ENCODE measurements around the gene NWD2.

The NWD2 gene

GRCh38 chr4:37442062-37442323, 197.4 kb downstream of the NWD2 start:
- TF ChIP-seq REST (IDR thresholded peaks at IDR 0.05; ENCODE audit: insufficient replicate concordance, low read depth) (no peak), CTCF (IDR thresholded peaks at IDR 0.05; ENCODE audit: insufficient read depth, low read length) (no peak), GABPA (IDR thresholded peaks at IDR 0.05; ENCODE audit: low read depth) (no peak), SPI1 (IDR thresholded peaks at IDR 0.05; ENCODE audit: borderline replicate concordance, low read depth) (no peak), POLR2AphosphoS5 (IDR thresholded peaks at IDR 0.05; ENCODE audit: low read depth) (no peak)
- H3K4me3 ChIP-seq (replicated peaks; ENCODE audit: insufficient read depth, low read length): no peak overlapping the region
- no peaks in the 10 kb centered on the region for H3K27me3 ChIP-seq (ENCODE audit: insufficient read depth, poor library complexity, severe bottlenecking)
- no peak for DNase-seq (ENCODE audit: low read depth in 1 of 2, low spot score in 1 of 2)
- H3K27ac ChIP-seq (replicated peaks): no peak overlapping the region

GRCh38 chr4:37443137-37443536, 198.6 kb downstream of the NWD2 start:
- no peak overlapping the region for H3K27ac ChIP-seq (replicated peaks)
- DNase-seq (ENCODE audit: low read depth in 1 of 2, low spot score in 1 of 2): no peak
- no peaks in the 10 kb centered on the region for H3K27me3 ChIP-seq (ENCODE audit: insufficient read depth, poor library complexity, severe bottlenecking)
- TF ChIP-seq CTCF (IDR thresholded peaks at IDR 0.05; ENCODE audit: insufficient read depth, low read length): no peak
- no peak for TF ChIP-seq POLR2AphosphoS5 (IDR thresholded peaks at IDR 0.05; ENCODE audit: low read depth)
- no peak for TF ChIP-seq GABPA (IDR thresholded peaks at IDR 0.05; ENCODE audit: low read depth)
- no peak for TF ChIP-seq SPI1 (IDR thresholded peaks at IDR 0.05; ENCODE audit: borderline replicate concordance, low read depth)
- no peak for TF ChIP-seq REST (IDR thresholded peaks at IDR 0.05; ENCODE audit: insufficient replicate concordance, low read depth)
- H3K4me3 ChIP-seq (replicated peaks; ENCODE audit: insufficient read depth, low read length): no peak overlapping the region

- Histone ChIP-seq H3K27ac (replicated peaks) (no peak overlapping the region), H3K4me3 (replicated peaks; ENCODE audit: insufficient read depth, low read length) (no peak overlapping the region), H3K27me3 (ENCODE audit: insufficient read depth, poor library complexity, severe bottlenecking) (peaks cover 3% of the 10 kb centered on the region)
- TF ChIP-seq GABPA (IDR thresholded peaks at IDR 0.05; ENCODE audit: low read depth) (no peak), CTCF (IDR thresholded peaks at IDR 0.05; ENCODE audit: insufficient read depth, low read length) (no peak), SPI1 (IDR thresholded peaks at IDR 0.05; ENCODE audit: borderline replicate concordance, low read depth) (no peak), REST (IDR thresholded peaks at IDR 0.05; ENCODE audit: insufficient replicate concordance, low read depth) (no peak), POLR2AphosphoS5 (IDR thresholded peaks at IDR 0.05; ENCODE audit: low read depth) (no peak)
- no peak for DNase-seq (ENCODE audit: low read depth in 1 of 2, low spot score in 1 of 2)
These were observed 200.5 kb downstream of the NWD2 start for GRCh38 chr4:37445023-37445422.
